ENCODE data around the gene PRDX5.

DNA sequence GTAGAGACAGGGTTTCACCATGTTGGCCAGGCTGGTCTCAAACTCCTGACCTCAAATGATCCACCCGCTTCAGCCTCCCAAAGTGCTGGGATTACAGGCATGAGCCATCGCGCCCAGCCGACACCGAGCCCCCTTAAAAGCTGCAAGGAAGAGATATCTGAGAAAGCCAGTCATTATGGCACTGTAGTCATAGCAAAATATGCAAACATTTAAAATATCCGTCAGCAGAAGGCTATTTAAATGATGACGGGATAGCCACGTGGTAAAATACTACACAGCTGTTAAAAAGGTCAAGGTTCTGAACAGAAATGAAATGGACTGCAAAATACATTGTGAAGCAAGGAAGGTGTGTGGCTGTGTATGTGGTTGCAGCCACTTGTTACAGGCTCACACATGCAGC lies 15.6 kb downstream of the PRDX5 start:
- TF ChIP-seq, protein P1, sequence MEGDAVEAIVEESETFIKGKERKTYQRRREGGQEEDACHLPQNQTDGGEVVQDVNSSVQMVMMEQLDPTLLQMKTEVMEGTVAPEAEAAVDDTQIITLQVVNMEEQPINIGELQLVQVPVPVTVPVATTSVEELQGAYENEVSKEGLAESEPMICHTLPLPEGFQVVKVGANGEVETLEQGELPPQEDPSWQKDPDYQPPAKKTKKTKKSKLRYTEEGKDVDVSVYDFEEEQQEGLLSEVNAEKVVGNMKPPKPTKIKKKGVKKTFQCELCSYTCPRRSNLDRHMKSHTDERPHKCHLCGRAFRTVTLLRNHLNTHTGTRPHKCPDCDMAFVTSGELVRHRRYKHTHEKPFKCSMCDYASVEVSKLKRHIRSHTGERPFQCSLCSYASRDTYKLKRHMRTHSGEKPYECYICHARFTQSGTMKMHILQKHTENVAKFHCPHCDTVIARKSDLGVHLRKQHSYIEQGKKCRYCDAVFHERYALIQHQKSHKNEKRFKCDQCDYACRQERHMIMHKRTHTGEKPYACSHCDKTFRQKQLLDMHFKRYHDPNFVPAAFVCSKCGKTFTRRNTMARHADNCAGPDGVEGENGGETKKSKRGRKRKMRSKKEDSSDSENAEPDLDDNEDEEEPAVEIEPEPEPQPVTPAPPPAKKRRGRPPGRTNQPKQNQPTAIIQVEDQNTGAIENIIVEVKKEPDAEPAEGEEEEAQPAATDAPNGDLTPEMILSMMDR (IDR thresholded peaks at IDR 0.05): no peak
- TF ChIP-seq POLR2A (IDR thresholded peaks at IDR 0.05): no peak

Measured in testis (tissue), 2 donors.